GM18907 (cell line): ENCODE data around the gene ZSCAN2.
A peak's percentile ranks its signal among the peaks of the same experiment; 100 is the strongest.
"Not testable (repeated sequence)": the region's sequence is repeated elsewhere in the genome, so short reads cannot be mapped to it uniquely, and the experiment has no call there.

Experiments
- ATAC-seq: cut with Tn5 transposase; IDR thresholded peaks from one replicate; pipeline ENCODE4 v1.9.1; 2021; ENCODE audit warnings: mild to moderate bottlenecking, moderate library complexity; ENCODE audit not compliant: unreplicated experiment

Gene ZSCAN2

GRCh38 chr15:84634228-84634837, 33.5 kb downstream of the ZSCAN2 start:
- no peak for ATAC-seq

GRCh38 chr15:84638103-84638502, 37.3 kb downstream of the ZSCAN2 start:
- ATAC-seq, result no peak

- ATAC-seq, result not testable (repeated sequence)
These were observed 41.1 kb downstream of the ZSCAN2 start for GRCh38 chr15:84641871-84642270.

GRCh38 chr15:84642640-84643039, 41.8 kb downstream of the ZSCAN2 start:
- ATAC-seq, result not testable (repeated sequence)

- ATAC-seq, result no peak
These were observed 43.0 kb downstream of the ZSCAN2 start for GRCh38 chr15:84643838-84644237.

- ATAC-seq, result no peak
These were observed 44.7 kb downstream of the ZSCAN2 start for GRCh38 chr15:84645496-84645895.

GRCh38 chr15:84645997-84646396, 45.2 kb downstream of the ZSCAN2 start:
- no peak for ATAC-seq

- no peak for ATAC-seq
These were observed 46.9 kb downstream of the ZSCAN2 start for GRCh38 chr15:84647726-84648125.

- ATAC-seq, result no peak
These were observed 47.7 kb downstream of the ZSCAN2 start for GRCh38 chr15:84648539-84648938.

GRCh38 chr15:84649706-84650105, 48.9 kb downstream of the ZSCAN2 start:
- ATAC-seq, result no peak

- ATAC-seq, result no peak
These were observed 52.7 kb downstream of the ZSCAN2 start for GRCh38 chr15:84653584-84653909.

- ATAC-seq, result peak; percentile 86
These were observed 53.3 kb downstream of the ZSCAN2 start, which contains the start of gene WDR73 for GRCh38 chr15:84653910-84654688. WDR73 (minus strand) TSS chr15:84654283; CDS start chr15:84654274, 9 bp downstream.

- ATAC-seq, result peak; percentile 43
These were observed 54.1 kb downstream of the ZSCAN2 start for GRCh38 chr15:84654689-84655453.

GRCh38 chr15:84656972-84657371, 56.2 kb downstream of the ZSCAN2 start:
- no peak for ATAC-seq

GRCh38 chr15:84657748-84658079, 56.9 kb downstream of the ZSCAN2 start:
- ATAC-seq, result no peak

- ATAC-seq, result peak; percentile 68
These were observed 57.4 kb downstream of the ZSCAN2 start, which contains the start of gene NMB for GRCh38 chr15:84658080-84658787. NMB (minus strand) TSS chr15:84658199; CDS start chr15:84658152, 47 bp downstream.

- ATAC-seq, result no peak
These were observed 58.1 kb downstream of the ZSCAN2 start for GRCh38 chr15:84658788-84659411.

GRCh38 chr15:84659904-84660781, 59.3 kb downstream of the ZSCAN2 start:
- no peak for ATAC-seq

- no peak for ATAC-seq
These were observed 60.2 kb downstream of the ZSCAN2 start for GRCh38 chr15:84661001-84661400.

- no peak for ATAC-seq
These were observed 65.6 kb downstream of the ZSCAN2 start for GRCh38 chr15:84666373-84666772.
